GM12878 (cell line): ENCODE data around the gene ANKRD23. TPM values are rescaled to one million over a fixed set of nuclear protein-coding genes. Genes with fewer than 3 reads are reported as not detected.
A peak's percentile ranks its signal among the peaks of the same experiment; 100 is the strongest.

ENCODE experiments used
- ATAC-seq: fragments of 200-7000 bp; cut with Tn5 transposase; 3 replicates; pipeline ENCODE4 v1.9.1; 2020; ENCODE audit warnings: mild to moderate bottlenecking, moderate library complexity
- BruUV-seq: library from RNA; stranded (reverse); fragments of 400-500 nt; replicated peaks from 2 replicates; lab custom pipeline; 2021; lab: Mats Ljungman, UMichigan
- CTCF ChIA-PET: fragments of 300-600 bp; sonication (Branson Sonifier 250); formaldehyde crosslinking; extraction: SDS; loops from one replicate; lab custom pipeline; 2021; ENCODE audit warnings: inconsistent platforms; lab: Yijun Ruan, JAX
- POLR2A ChIA-PET: fragments of 350-600 bp; formaldehyde crosslinking; extraction: SDS; loops from one replicate; lab custom pipeline; 2021; ENCODE audit warnings: inconsistent platforms; lab: Charles Lee
- RAD21 ChIA-PET: fragments of 300-600 bp; sonication (Branson Sonifier 250); formaldehyde crosslinking; loops from one replicate; lab custom pipeline; 2023; ENCODE audit warnings: antibody characterized with exemption; ENCODE audit not compliant: unreplicated experiment; lab: Charles Lee
- SMC1A ChIA-PET: fragments of 300-600 bp; sonication (Branson Sonifier 250); formaldehyde crosslinking; loops from one replicate; lab custom pipeline; 2023; ENCODE audit not compliant: unreplicated experiment, uncharacterized antibody; lab: Charles Lee
- DNase-seq: peaks from one replicate; pipeline ENCODE4 v3.0.0-alpha.2; 2011; ENCODE audit warnings: low read depth, low spot score
- FAIRE-seq: peaks from 3 replicates; lab custom pipeline; 2011; peaks lifted over from hg19 to GRCh38; lab: Jason Lieb, UNC
- H2AFZ ChIP-seq: 2 replicates; pipeline ENCODE4 v1.6.0; 2011; ENCODE audit warnings: low read depth, low read length, control low read depth; ENCODE audit not compliant: control insufficient read depth
- H3K27ac ChIP-seq: 2 replicates; pipeline ENCODE4 v1.5.1; 2011; ENCODE audit warnings: control low read depth; ENCODE audit not compliant: control insufficient read depth, insufficient read depth
- H3K27me3 ChIP-seq, 2 experiments: replicated peaks in 1 of 2; 2 replicates each; pipeline versions ENCODE4 v1.6.0 to v1.6.1; 2011; ENCODE audit warnings: low read length in 1 of 2; ENCODE audit not compliant: control insufficient read depth in 2 of 2, insufficient read depth in 2 of 2
- H3K36me3 ChIP-seq, 2 experiments: 2 replicates each; pipeline ENCODE4 v1.5.1; 2011; ENCODE audit warnings: low read length in 1 of 2; ENCODE audit not compliant: control insufficient read depth in 2 of 2, insufficient read depth in 2 of 2
- H3K4me1 ChIP-seq: 2 replicates; pipeline ENCODE4 v1.6.1; 2011; ENCODE audit warnings: mild to moderate bottlenecking, low read length, moderate library complexity, mixed read lengths; ENCODE audit not compliant: control insufficient read depth, insufficient read depth
- H3K4me2 ChIP-seq: 2 replicates; pipeline ENCODE4 v1.6.0; 2011; ENCODE audit warnings: control low read depth; ENCODE audit not compliant: control insufficient read depth, insufficient read depth
- H3K4me3 ChIP-seq: fragments of 200-600 bp; sonication (generic); 2 replicates; pipeline ENCODE4 v1.5.1; 2016
- H3K79me2 ChIP-seq: 2 replicates; pipeline ENCODE4 v1.6.0; 2011; ENCODE audit warnings: low read length; ENCODE audit not compliant: control insufficient read depth, insufficient read depth
- H3K9ac ChIP-seq: 2 replicates; pipeline ENCODE4 v1.8.0; 2011; ENCODE audit warnings: low read length, control low read depth, mixed read lengths; ENCODE audit not compliant: control insufficient read depth, insufficient read depth
- H3K9me3 ChIP-seq: replicated peaks from 3 replicates; pipeline ENCODE4 v1.5.1; 2011; ENCODE audit warnings: mild to moderate bottlenecking, low read length; ENCODE audit not compliant: control insufficient read depth, insufficient read depth
- H4K20me1 ChIP-seq: 2 replicates; pipeline ENCODE4 v1.6.0; 2011; ENCODE audit not compliant: control insufficient read depth, insufficient read depth
- CBX3 ChIP-seq: fragments of 200-600 bp; sonication (generic); IDR thresholded peaks from 2 replicates; pipeline ENCODE4 v1.6.1; 2016; ENCODE audit warnings: low read depth, borderline replicate concordance
- EGR1 ChIP-seq, 2 experiments: IDR thresholded peaks; 1 replicate in 1 of 2; 2 replicates in 1 of 2; pipeline ENCODE4 v1.6.1; 2011 to 2012; ENCODE audit warnings: low read depth in 2 of 2, low read length in 2 of 2, borderline replicate concordance in 1 of 2, mild to moderate bottlenecking in 1 of 2, moderate library complexity in 1 of 2
- HDGF ChIP-seq: fragments of 450-650 bp; IDR thresholded peaks from 2 replicates; pipeline ENCODE4 v1.6.1; 2016; ENCODE audit warnings: antibody characterized with exemption
- IRF5 ChIP-seq: fragments of 450-650 bp; IDR thresholded peaks from 2 replicates; pipeline ENCODE4 v1.6.1; 2017; ENCODE audit warnings: borderline replicate concordance
- PBX3 ChIP-seq: IDR thresholded peaks from 2 replicates; pipeline ENCODE4 v1.6.1; 2011; ENCODE audit warnings: mild to moderate bottlenecking, low read depth, low read length, moderate library complexity; ENCODE audit not compliant: insufficient replicate concordance
- PKNOX1 ChIP-seq: fragments of 450-650 bp; IDR thresholded peaks from 2 replicates; pipeline ENCODE4 v1.6.1; 2016; ENCODE audit warnings: mild to moderate bottlenecking
- POLR2A ChIP-seq: IDR thresholded peaks from 2 replicates; pipeline ENCODE4 v1.6.1; 2011; ENCODE audit warnings: low read depth, mild to moderate bottlenecking, low read length
- POLR2AphosphoS2 ChIP-seq: IDR thresholded peaks from 2 replicates; pipeline ENCODE4 v1.6.1; 2011; ENCODE audit warnings: low read depth, mild to moderate bottlenecking, low read length, improper control_type of control experiment, moderate library complexity
- POU2F2 ChIP-seq: IDR thresholded peaks from 3 replicates; pipeline ENCODE4 v1.6.1; 2011; ENCODE audit warnings: low read depth, mild to moderate bottlenecking, low read length, borderline replicate concordance
- WGBS: methylation state at CpG from one replicate; pipeline ENCODE4 v1.1.6; 2016; ENCODE audit warnings: low lambda C conversion rate; ENCODE audit not compliant: insufficient replicate concordance, insufficient coverage; ENCODE audit errors: missing lambda C conversion rate; 5-methylcytosine and 5-hydroxymethylcytosine counted together
- in situ Hi-C: fragments of 300-500 bp; cut with MboI; formaldehyde crosslinking; loops from 9 replicates; pipeline ENCODE4 v1.14.3; 2018; ENCODE audit warnings: mixed read lengths
- intact Hi-C: fragments of 100-400 bp; cut with micrococcal nuclease; formaldehyde crosslinking; loops from one replicate; pipeline ENCODE4 v1.14.2; 2022; ENCODE audit not compliant: unreplicated experiment
- polyA plus RNA-seq, 11 experiments: library from polyadenylated mRNA; depleted of rRNA in 4 of 11; unstranded in 6 of 11; stranded (reverse) in 5 of 11; fragments of >200 nt; fragmentation: Nextera tagmentation in 4 of 11; fragmentation: Illumina TruSeq in 1 of 11; extraction: Ambion mirVana in 4 of 11; extraction: Trizol in 1 of 11; gene quantifications; 1 replicate in 1 of 11; 2 replicates in 10 of 11; pipeline versions ENCODE4 v1.2.1 to v1.2.3, GENCODE V29; 2011 to 2016; ENCODE audit warnings: inconsistent platforms in 2 of 11, missing spikeins in 2 of 11, low read depth in 1 of 11
- total RNA-seq, 4 experiments: library from RNA; depleted of rRNA in 3 of 4; stranded (reverse); fragments of >200 nt in 3 of 4; fragmentation: Illumina TruSeq in 1 of 4; extraction: Trizol in 1 of 4; gene quantifications; 2 replicates each; pipeline versions ENCODE4 v1.2.1 to v1.2.3, GENCODE V29; 2013 to 2021

Gene ANKRD23
- total and polyA plus RNA-seq, 10 of the 15 experiments (the other 5 are each of a cell fraction or from before 2014, with no cell fraction given) = 0.34 to 5.3 (median 2.7) TPM

- SMC1A ChIA-PET = interaction anchor here (0.8 to 2.2 kb wide), 6 partner anchors 9 to 197 kb away, joined by 3 to 7 read pairs (median 4); no protein-coding TSS in a partner anchor
- WGBS = 18% methylated on average over 10 of the region's 10 CpGs
- no peak for DNase-seq
Measured at GRCh38 chr2:96801786-96802595, 41.8 kb downstream of the ANKRD23 start.

More at GRCh38 chr2:96801786-96802595, 41.8 kb downstream of the ANKRD23 start:
- no peak overlapping the region for H3K4me2 ChIP-seq
- H3K9me3 ChIP-seq = no peaks in the 10 kb centered on the region
- ChIA-PET RAD21 (interaction anchor here (0.6 to 2.0 kb wide), 4 partner anchors 12 to 245 kb away, joined by 3 to 6 read pairs (median 4); no protein-coding TSS in a partner anchor), POLR2A (interaction anchor here (0.6 to 1.0 kb wide), 2 partner anchors 28 to 57 kb away, joined by 3 to 9 read pairs; no protein-coding TSS in a partner anchor)
- no peak for TF ChIP-seq PBX3
- no peak for TF ChIP-seq CBX3
- no peak for TF ChIP-seq POLR2AphosphoS2
- peak in 1 of 2 experiments; percentile 52; a peak in 1 of 3 replicates for TF ChIP-seq EGR1 (IDR thresholded peaks at IDR 0.05; ENCODE audit: borderline replicate concordance in 1 of 2, low read depth in 2 of 2, low read length in 2 of 2)
- no peak for TF ChIP-seq POU2F2
- TF ChIP-seq IRF5 = no peak
- peak; percentile 50 for TF ChIP-seq POLR2A
- TF ChIP-seq HDGF = peak; percentile 97
- TF ChIP-seq PKNOX1 = peak; percentile 18; the same call in 1 of the 2 replicates
- TF ChIP-seq, all 136 proteins: peak for 4
- in situ Hi-C loops = no loop called here
- CTCF ChIA-PET = interaction anchor here (0.8 to 2.6 kb wide), 8 partner anchors 11 to 209 kb away, joined by 3 to 42 read pairs (median 6); partner anchors contain the start of gene CNNM4
- FAIRE-seq (no peak), ATAC-seq (peak; percentile 58)
- peak overlapping the region; percentile 37 for H3K27ac ChIP-seq
- intact Hi-C loops = loop anchor here (2.0 to 5.0 kb wide), 2 partner anchors 37 to 165 kb away; partner anchors contain the start of gene KANSL3
- 0 out of 2 replicates have a peak overlapping the region, but pooled peaks have one; percentile 0 for H3K9ac ChIP-seq
- no peaks in the 10 kb centered on the region for H3K79me2 ChIP-seq
- no peaks in the 10 kb centered on the region for H4K20me1 ChIP-seq
- H3K27me3 ChIP-seq = no peaks in the 10 kb centered on the region
- peaks cover 22% of the 10 kb centered on the region for H3K4me1 ChIP-seq
- H2AFZ ChIP-seq = peak overlapping the region; percentile 33; the same call in 1 of the 2 replicates
- H3K36me3 ChIP-seq = peaks cover 16 to 23% of the 10 kb centered on the region in 2 experiments
- BruUV-seq = TSS peak; percentile 46
- H3K4me3 ChIP-seq = no peak overlapping the region
